ENCODE results near the gene CDC45.

GRCh38 chr22:19566279-19567156 is 86.8 kb downstream of the CDC45 start:
- TF ChIP-seq CTCF (conservative IDR thresholded peaks at IDR 0.05; ENCODE audit: low read length): no peak
- TF ChIP-seq EZH2phosphoT487 (IDR thresholded peaks at IDR 0.05; ENCODE audit: borderline replicate concordance): no peak
